Sigmoid colon (tissue), 7 donors: Measurements from ENCODE around the gene CERS6. TPM values are rescaled to one million over a fixed set of nuclear protein-coding genes. Genes with fewer than 3 reads are reported as not detected.
"Not testable (repeated sequence)": the region's sequence is repeated elsewhere in the genome, so short reads cannot be mapped to it uniquely, and the experiment has no call there.

Experiments
- DNase-seq: peaks from one replicate; pipeline ENCODE4 v3.0.0-alpha.2; 2019
- H3K27ac ChIP-seq, 4 donors: fragments of 200-600 bp; sonication (generic); one replicate each; pipeline ENCODE4 v1.5.1; 2016 to 2019; ENCODE audit warnings: mild to moderate bottlenecking in 1 of 4
- H3K27me3 ChIP-seq, 3 donors: fragments of 200-600 bp; sonication (generic); one replicate each; pipeline ENCODE4 v1.5.1; 2019; ENCODE audit warnings: mild to moderate bottlenecking in 1 of 3
- H3K36me3 ChIP-seq, 4 donors: fragments of 200-600 bp; sonication (generic); one replicate each; pipeline ENCODE4 v1.5.1; 2016 to 2019
- H3K4me1 ChIP-seq, 4 donors: fragments of 200-600 bp; sonication (generic); one replicate each; pipeline ENCODE4 v1.5.1; 2017 to 2019
- H3K4me3 ChIP-seq, 4 donors: fragments of 200-600 bp; sonication (generic); one replicate each; pipeline ENCODE4 v1.5.1; 2017 to 2019; ENCODE audit warnings: mild to moderate bottlenecking in 2 of 4, moderate library complexity in 1 of 4
- H3K9me3 ChIP-seq, 4 donors: fragments of 200-600 bp in 3 of 4; sonication (generic) in 3 of 4; one replicate each; pipeline versions ENCODE4 v1.5.1 to v1.6.1; 2013 to 2019
- EP300 ChIP-seq, 4 donors: sonication (generic); formaldehyde crosslinking; IDR thresholded peaks; one replicate each; pipeline ENCODE4 v1.6.1; 2017; ENCODE audit warnings: antibody characterized with exemption in 4 of 4
- POLR2A ChIP-seq, 2 donors: fragments of 450-650 bp; IDR thresholded peaks; one replicate each; pipeline ENCODE4 v1.6.1; 2016; ENCODE audit warnings: antibody characterized with exemption in 2 of 2, mild to moderate bottlenecking in 2 of 2, moderate library complexity in 2 of 2
- POLR2AphosphoS5 ChIP-seq, 4 donors: sonication (generic); formaldehyde crosslinking; IDR thresholded peaks; one replicate each; pipeline ENCODE4 v1.6.1; 2017; ENCODE audit warnings: antibody characterized with exemption in 4 of 4
- WGBS, 2 donors: extraction: QIAGEN DNeasy Blood & Tissue Kit; methylation state at CpG; one replicate each; pipeline ENCODE4 v1.1.7; 2013; 5-methylcytosine and 5-hydroxymethylcytosine counted together
- intact Hi-C: fragments of 100-400 bp; cut with DNase I; formaldehyde crosslinking; loops from one replicate; pipeline ENCODE4 v1.15.1; 2023
- polyA plus RNA-seq, 3 donors: library from polyadenylated mRNA; stranded (reverse); fragments of 200-250 nt; gene quantifications; one replicate each; pipeline ENCODE4 v1.2.3, GENCODE V29; 2013
- total RNA-seq, 4 donors: library from RNA; depleted of rRNA; stranded (reverse); fragments of >200 nt; gene quantifications; one replicate each; pipeline ENCODE4 v1.1.0, GENCODE V29; 2016
- TF ChIP-seq, protein P1 (sequence below), 4 experiments: fragments of 450-650 bp in 3 of 4; fragments of 200-600 bp in 1 of 4; IDR thresholded peaks; one replicate each; pipeline ENCODE4 v1.5.1; 2016 to 2019; ENCODE audit warnings: antibody characterized with exemption in 4 of 4, mild to moderate bottlenecking in 3 of 4, moderate library complexity in 2 of 4
- donor health status: healthy with polysubstance abuse.
- donor health status: Bipolar disorder and iron deficiency.
- donor health status: healthy.

Gene CERS6, protein sequence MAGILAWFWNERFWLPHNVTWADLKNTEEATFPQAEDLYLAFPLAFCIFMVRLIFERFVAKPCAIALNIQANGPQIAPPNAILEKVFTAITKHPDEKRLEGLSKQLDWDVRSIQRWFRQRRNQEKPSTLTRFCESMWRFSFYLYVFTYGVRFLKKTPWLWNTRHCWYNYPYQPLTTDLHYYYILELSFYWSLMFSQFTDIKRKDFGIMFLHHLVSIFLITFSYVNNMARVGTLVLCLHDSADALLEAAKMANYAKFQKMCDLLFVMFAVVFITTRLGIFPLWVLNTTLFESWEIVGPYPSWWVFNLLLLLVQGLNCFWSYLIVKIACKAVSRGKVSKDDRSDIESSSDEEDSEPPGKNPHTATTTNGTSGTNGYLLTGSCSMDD
- total RNA-seq, result 10 to 100 TPM in 3 of 4 donors, 1 to 10 TPM in 1; 9.4 to 15.3 (median 12.3) TPM
- polyA plus RNA-seq, result 10 to 100 TPM in 1 of 3 donors, 1 to 10 TPM in 2; 4.4 to 21.0 (median 4.8) TPM

DNA sequence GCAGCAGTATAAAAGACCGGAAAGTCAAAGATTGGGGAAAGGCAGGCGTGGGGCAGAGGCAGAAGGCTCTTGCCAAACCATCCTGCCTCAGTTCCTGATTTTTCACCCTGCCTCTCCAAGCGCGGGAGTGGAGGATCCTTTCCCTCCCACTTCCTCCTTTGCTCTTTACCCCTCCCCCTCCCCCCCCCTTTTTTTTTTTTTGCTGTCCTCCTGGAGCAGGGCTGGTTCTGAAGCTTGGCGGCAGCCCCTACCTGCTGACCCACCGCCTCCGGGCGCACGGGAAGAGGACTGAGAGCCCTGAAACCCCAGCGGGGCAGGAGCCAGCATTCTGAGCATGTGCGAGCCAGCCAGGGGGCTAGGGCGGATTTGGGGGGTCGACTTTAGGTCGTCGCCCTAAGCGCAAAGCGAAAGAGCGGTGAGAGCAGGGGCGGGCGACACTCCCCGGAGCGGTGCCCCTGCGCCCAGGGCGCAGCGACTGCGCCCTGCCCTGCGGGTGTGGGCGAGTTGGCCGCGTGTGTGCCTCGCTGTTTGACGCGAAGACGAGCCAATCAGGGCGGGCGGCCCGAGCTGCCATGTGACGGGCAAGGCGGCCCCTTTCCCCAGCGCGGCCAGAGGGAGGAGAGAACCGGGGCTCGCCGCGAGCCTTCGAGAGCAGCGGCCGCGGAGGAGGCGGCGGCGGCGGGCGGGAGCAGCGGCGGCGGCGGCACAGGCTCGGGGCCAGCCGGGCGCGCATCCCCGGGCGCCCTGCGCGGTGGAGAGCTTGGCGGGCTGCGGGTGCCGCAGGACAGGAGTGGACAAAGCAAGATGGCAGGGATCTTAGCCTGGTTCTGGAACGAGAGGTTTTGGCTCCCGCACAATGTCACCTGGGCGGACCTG, at the start of gene CERS6:
CERS6 (plus strand) TSS at position 628 of the 876 bp plus-strand sequence; CDS start at position 805, 177 bp downstream.
- Histone ChIP-seq H3K27me3 (no peaks in the 10 kb centered on the region), H3K4me3 (peak within 1 kb of the TSS; percentile 75 to 92 (median 80)), H3K36me3 (no peaks in the 10 kb centered on the region), H3K9me3 (peaks cover 0 to 4% (median 0%) of the 10 kb centered on the region in 4 donors), H3K27ac (peak within 1 kb of the TSS; percentile 68 to 86 (median 72)), H3K4me1 (peaks cover 0 to 5% (median 0%) of the 10 kb centered on the region in 4 donors)
- peak; percentile 98 for DNase-seq
- intact Hi-C loops, result loop anchor here (2.0 to 10.0 kb wide), 3 partner anchors 181 to 243 kb away; partner anchors contain the start of gene STK39
- WGBS, 2 donors, result 1% methylated on average over 72 of the region's 72 CpGs
- TF ChIP-seq, protein P1, sequence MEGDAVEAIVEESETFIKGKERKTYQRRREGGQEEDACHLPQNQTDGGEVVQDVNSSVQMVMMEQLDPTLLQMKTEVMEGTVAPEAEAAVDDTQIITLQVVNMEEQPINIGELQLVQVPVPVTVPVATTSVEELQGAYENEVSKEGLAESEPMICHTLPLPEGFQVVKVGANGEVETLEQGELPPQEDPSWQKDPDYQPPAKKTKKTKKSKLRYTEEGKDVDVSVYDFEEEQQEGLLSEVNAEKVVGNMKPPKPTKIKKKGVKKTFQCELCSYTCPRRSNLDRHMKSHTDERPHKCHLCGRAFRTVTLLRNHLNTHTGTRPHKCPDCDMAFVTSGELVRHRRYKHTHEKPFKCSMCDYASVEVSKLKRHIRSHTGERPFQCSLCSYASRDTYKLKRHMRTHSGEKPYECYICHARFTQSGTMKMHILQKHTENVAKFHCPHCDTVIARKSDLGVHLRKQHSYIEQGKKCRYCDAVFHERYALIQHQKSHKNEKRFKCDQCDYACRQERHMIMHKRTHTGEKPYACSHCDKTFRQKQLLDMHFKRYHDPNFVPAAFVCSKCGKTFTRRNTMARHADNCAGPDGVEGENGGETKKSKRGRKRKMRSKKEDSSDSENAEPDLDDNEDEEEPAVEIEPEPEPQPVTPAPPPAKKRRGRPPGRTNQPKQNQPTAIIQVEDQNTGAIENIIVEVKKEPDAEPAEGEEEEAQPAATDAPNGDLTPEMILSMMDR (IDR thresholded peaks at IDR 0.05), result no peak
- peak in 1 of 2 donors; percentile 64 for TF ChIP-seq POLR2A (IDR thresholded peaks at IDR 0.05)
- TF ChIP-seq POLR2AphosphoS5 (IDR thresholded peaks at IDR 0.05), result peak; percentile 42 to 83 (median 80)
- no peak for TF ChIP-seq EP300 (IDR thresholded peaks at IDR 0.05)

DNA sequence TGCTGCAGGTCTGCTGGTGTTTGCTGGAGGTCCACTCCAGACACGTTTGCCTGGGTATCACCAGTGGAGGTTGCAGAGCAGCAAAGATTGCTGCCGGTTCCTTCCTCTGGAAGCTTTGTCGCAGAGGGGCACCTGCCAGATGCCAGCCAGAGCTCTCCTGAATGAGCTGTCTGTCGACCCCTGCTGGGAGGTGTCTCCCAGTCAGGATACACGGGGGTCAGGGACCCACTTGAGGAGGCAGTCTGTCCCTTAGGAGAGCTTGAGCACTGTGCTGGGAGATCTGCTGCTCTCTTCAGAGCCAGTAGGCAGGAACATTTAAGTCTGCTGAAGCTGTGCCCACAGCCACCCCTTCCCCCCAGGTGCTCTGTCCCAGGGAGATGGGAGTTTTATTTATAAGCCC, 43.8 kb upstream of the CERS6 start:
- H3K36me3 ChIP-seq, DNase-seq, H3K27me3 ChIP-seq, H3K4me1 ChIP-seq, H3K4me3 ChIP-seq, intact Hi-C loops, H3K9me3 ChIP-seq, H3K27ac ChIP-seq: not testable (repeated sequence)
- WGBS, 2 donors, result 86 to 88% methylated on average over 5 of the region's 5 CpGs

DNA sequence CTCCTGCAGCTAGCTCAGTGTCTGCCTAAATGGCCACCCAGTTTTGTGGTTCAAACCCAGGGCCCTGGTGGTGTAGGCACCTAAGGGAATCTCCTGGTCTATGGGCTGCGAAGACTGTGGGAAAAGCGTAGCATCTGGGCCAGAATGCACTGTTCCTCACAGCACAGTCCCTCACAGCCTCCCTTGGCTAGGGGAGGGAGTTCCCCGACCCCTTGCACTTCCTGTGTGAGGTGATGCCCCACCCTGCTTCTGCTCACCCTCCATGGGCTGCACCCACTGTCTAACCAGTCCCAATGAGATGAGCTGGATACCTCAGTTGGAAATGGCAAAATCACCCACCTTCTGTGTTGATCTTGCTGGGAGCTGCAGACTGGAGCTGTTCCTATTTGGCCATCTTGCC, 43.0 kb upstream of the CERS6 start:
- 89 to 95% methylated on average over 3 of the region's 3 CpGs for WGBS, 2 donors
- H3K9me3 ChIP-seq, H3K36me3 ChIP-seq, H3K27ac ChIP-seq, H3K4me1 ChIP-seq, H3K27me3 ChIP-seq, intact Hi-C loops, DNase-seq, H3K4me3 ChIP-seq: not testable (repeated sequence)

DNA sequence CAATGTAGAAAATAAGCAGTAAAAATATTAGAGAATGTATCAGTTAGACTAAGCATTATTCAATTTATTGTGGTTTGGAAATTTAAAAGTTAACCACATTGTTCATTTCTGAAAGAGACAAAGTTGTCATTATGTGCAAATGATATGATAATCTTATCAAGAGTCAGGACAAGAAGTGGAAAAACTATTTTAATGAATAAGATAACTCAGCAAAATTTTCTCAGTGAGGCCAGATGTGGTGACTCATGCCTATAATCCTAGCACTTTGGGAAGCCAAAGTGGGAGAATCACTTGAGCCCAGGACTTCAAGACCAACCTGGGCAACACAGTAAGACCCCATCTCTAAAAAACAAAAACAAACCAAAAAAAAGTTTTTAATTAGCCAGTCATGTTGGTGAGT, 39.5 kb upstream of the CERS6 start:
- H3K4me3 ChIP-seq, result no peak overlapping the region

DNA sequence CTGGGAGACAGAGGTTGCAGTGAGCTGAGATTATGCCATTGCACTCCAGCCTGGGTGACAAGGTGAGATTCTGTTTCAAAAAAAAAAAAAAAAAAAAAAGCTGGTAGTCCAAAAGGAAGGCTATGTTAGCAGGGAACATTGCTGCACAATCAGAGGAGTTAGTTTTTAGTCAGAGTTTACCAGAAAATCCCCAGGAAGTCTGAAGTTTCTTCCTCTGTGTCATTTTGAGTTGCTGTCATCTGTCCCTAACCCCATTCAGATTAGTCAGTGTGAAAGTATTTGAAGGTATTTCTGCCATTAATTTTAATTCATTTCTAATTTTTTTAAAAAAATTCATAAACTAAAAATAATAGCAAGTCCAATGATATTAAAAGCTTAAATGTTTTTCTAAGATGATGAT, 33.5 kb upstream of the CERS6 start:
- H3K27me3 ChIP-seq, result no peaks in the 10 kb centered on the region
- no peaks in the 10 kb centered on the region for H3K36me3 ChIP-seq
- H3K4me3 ChIP-seq, result no peak overlapping the region
- intact Hi-C loops, result no loop called here
- no peak overlapping the region for H3K27ac ChIP-seq
- TF ChIP-seq POLR2A (IDR thresholded peaks at IDR 0.05) (no peak), EP300 (IDR thresholded peaks at IDR 0.05) (no peak), POLR2AphosphoS5 (IDR thresholded peaks at IDR 0.05) (no peak)
- TF ChIP-seq, protein P1 (IDR thresholded peaks at IDR 0.05), result no peak
- DNase-seq, result no peak
- H3K4me1 ChIP-seq, result no peaks in the 10 kb centered on the region
- no peaks in the 10 kb centered on the region for H3K9me3 ChIP-seq

More for the DNA sequence above, 39.5 kb upstream of the CERS6 start:
- intact Hi-C loops, result no loop called here
- TF ChIP-seq POLR2AphosphoS5 (IDR thresholded peaks at IDR 0.05) (no peak), POLR2A (IDR thresholded peaks at IDR 0.05) (no peak), EP300 (IDR thresholded peaks at IDR 0.05) (no peak)
- TF ChIP-seq, protein P1 (IDR thresholded peaks at IDR 0.05), result no peak
- Histone ChIP-seq H3K36me3 (no peaks in the 10 kb centered on the region), H3K27me3 (no peaks in the 10 kb centered on the region), H3K27ac (no peak overlapping the region), H3K4me1 (no peaks in the 10 kb centered on the region), H3K9me3 (peaks cover 0 to 7% (median 0%) of the 10 kb centered on the region in 4 donors)
- no peak for DNase-seq
